DMS114 treated with DMSO at 0.1 percent for 48 hours (cell line): Measurements from ENCODE around the gene SMOC2.

Experiments
- DNase-seq: peaks from one replicate; lab custom pipeline; 2025; ENCODE audit not compliant: unreplicated experiment; lab: John Stamatoyannopoulos, UW

SMOC2 gene

GRCh38 chr6:168515376-168515775, 74.4 kb downstream of the SMOC2 start:
- no peak for DNase-seq

- no peak for DNase-seq
These were observed 76.2 kb downstream of the SMOC2 start for GRCh38 chr6:168516944-168517741.

GRCh38 chr6:168517742-168518347, 76.9 kb downstream of the SMOC2 start:
- DNase-seq, result no peak

GRCh38 chr6:168518348-168518745, 77.4 kb downstream of the SMOC2 start:
- no peak for DNase-seq

GRCh38 chr6:168518867-168519266, 77.9 kb downstream of the SMOC2 start:
- DNase-seq, result no peak

GRCh38 chr6:168520233-168520632, 79.2 kb downstream of the SMOC2 start:
- DNase-seq, result no peak

GRCh38 chr6:168524571-168525001, 83.6 kb downstream of the SMOC2 start:
- DNase-seq, result no peak

- no peak for DNase-seq
These were observed 84.1 kb downstream of the SMOC2 start for GRCh38 chr6:168525114-168525513.

- no peak for DNase-seq
These were observed 85.1 kb downstream of the SMOC2 start for GRCh38 chr6:168525926-168526630.

GRCh38 chr6:168526841-168527281, 85.9 kb downstream of the SMOC2 start:
- no peak for DNase-seq

GRCh38 chr6:168527451-168528210, 86.6 kb downstream of the SMOC2 start:
- DNase-seq, result no peak

GRCh38 chr6:168528474-168529095, 87.6 kb downstream of the SMOC2 start:
- DNase-seq, result no peak

- DNase-seq, result no peak
These were observed 88.2 kb downstream of the SMOC2 start for GRCh38 chr6:168529214-168529613.

GRCh38 chr6:168530653-168531071, 89.7 kb downstream of the SMOC2 start:
- no peak for DNase-seq

GRCh38 chr6:168532070-168532469, 91.1 kb downstream of the SMOC2 start:
- DNase-seq, result no peak

- DNase-seq, result no peak
These were observed 92.4 kb downstream of the SMOC2 start for GRCh38 chr6:168533414-168533813.

- DNase-seq, result no peak
These were observed 93.3 kb downstream of the SMOC2 start for GRCh38 chr6:168534265-168534664.

- no peak for DNase-seq
These were observed 94.7 kb downstream of the SMOC2 start for GRCh38 chr6:168535711-168536110.

- no peak for DNase-seq
These were observed 95.2 kb downstream of the SMOC2 start for GRCh38 chr6:168536196-168536595.

GRCh38 chr6:168536665-168537539, 95.9 kb downstream of the SMOC2 start:
- DNase-seq, result no peak
